Adrenal gland (tissue), 5 donors: ENCODE measurements around the gene GRID2IP.

Experiments
- POLR2A ChIP-seq, 2 donors: fragments of 450-650 bp; IDR thresholded peaks; one replicate each; pipeline ENCODE4 v1.6.1; 2017; ENCODE audit warnings: antibody characterized with exemption in 2 of 2, mild to moderate bottlenecking in 2 of 2, moderate library complexity in 1 of 2
- TF ChIP-seq, protein P1 (sequence below), 6 experiments: fragments of 450-650 bp in 4 of 6; fragments of 200-600 bp in 2 of 6; sonication (generic) in 1 of 6; IDR thresholded peaks; 1 replicate in 5 of 6; 2 replicates in 1 of 6; pipeline versions ENCODE4 v1.5.1 to v1.8.0; 2016 to 2021; ENCODE audit warnings: antibody characterized with exemption in 6 of 6, mild to moderate bottlenecking in 2 of 6, moderate library complexity in 1 of 6
- donor health status: DM: no; HTN: no; CAD: no.

DNA sequence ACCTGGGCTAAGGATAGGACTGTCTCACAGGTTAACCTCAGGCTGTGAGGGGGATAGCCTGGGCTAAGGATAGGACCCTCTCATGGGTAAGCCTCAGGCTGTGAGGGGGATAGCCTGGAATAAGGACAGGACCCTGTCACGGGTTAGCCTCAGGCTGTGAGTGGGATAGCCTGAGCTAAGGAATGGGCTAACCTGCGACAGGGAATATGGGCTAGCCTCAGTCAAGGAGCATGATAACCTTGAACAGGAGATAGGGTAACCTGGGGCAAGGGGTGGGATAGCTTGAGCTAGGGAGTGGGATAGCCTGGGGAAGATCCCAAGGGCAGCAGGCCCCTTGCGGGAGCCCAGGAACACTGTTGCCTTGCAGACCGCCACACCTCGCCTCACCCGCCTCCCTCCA is 42.7 kb downstream of the GRID2IP start:
- TF ChIP-seq, protein P1, sequence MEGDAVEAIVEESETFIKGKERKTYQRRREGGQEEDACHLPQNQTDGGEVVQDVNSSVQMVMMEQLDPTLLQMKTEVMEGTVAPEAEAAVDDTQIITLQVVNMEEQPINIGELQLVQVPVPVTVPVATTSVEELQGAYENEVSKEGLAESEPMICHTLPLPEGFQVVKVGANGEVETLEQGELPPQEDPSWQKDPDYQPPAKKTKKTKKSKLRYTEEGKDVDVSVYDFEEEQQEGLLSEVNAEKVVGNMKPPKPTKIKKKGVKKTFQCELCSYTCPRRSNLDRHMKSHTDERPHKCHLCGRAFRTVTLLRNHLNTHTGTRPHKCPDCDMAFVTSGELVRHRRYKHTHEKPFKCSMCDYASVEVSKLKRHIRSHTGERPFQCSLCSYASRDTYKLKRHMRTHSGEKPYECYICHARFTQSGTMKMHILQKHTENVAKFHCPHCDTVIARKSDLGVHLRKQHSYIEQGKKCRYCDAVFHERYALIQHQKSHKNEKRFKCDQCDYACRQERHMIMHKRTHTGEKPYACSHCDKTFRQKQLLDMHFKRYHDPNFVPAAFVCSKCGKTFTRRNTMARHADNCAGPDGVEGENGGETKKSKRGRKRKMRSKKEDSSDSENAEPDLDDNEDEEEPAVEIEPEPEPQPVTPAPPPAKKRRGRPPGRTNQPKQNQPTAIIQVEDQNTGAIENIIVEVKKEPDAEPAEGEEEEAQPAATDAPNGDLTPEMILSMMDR (IDR thresholded peaks at IDR 0.05) = no peak
- no peak for TF ChIP-seq POLR2A (IDR thresholded peaks at IDR 0.05)
